HG02798 (cell line): ENCODE results near the gene MSL3B.

Experiments
- ATAC-seq: cut with Tn5 transposase; IDR thresholded peaks from one replicate; pipeline ENCODE4 v1.9.1; 2021; ENCODE audit warnings: mild to moderate bottlenecking; ENCODE audit not compliant: unreplicated experiment, poor library complexity

Gene MSL3B

GRCh38 chr2:233835230-233836186 lies 32.7 kb downstream of the MSL3B start:
- no peak for ATAC-seq

DNA sequence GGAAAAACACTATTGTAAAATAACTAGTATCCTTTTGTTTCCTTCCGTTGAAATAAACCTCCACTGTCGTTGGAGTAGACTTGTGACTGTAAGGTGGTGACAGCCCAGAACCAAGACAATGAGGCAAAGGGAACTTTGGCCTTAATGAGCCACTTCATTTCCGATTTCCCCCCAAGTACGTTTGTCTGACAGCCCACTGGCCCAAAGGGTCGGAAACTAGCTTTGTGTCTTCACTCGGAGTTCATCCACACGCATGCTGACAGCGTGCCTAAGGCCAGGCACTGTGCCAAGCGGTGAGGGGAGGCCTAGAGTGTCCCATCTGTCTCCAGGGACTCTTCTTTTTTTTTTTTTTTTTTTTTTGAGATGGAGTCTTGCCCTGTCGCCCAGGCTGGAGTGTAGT lies 34.8 kb downstream of the MSL3B start:
- no peak for ATAC-seq

DNA sequence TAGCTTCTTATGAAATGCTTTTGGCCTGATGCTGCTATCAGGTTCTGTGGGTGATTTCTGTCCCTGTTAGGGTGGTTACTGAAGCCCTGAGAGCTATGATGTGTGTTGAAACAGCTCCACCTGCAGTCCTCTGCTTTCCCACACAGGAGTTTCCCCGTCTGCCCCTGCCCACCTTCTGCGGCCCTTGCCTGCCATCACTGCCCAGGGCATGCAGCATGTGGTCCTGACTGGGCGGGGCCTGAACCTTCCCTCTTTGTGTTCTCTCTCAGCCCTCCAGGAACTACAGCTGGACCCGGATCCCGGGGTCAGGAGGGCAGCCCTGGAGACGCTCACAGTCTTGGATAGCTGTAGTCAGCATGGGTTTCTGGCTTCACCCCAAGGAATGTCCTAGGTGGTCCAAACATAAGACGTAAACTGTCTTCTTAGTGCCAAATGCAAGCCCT lies 35.3 kb downstream of the MSL3B start:
- ATAC-seq = no peak

DNA sequence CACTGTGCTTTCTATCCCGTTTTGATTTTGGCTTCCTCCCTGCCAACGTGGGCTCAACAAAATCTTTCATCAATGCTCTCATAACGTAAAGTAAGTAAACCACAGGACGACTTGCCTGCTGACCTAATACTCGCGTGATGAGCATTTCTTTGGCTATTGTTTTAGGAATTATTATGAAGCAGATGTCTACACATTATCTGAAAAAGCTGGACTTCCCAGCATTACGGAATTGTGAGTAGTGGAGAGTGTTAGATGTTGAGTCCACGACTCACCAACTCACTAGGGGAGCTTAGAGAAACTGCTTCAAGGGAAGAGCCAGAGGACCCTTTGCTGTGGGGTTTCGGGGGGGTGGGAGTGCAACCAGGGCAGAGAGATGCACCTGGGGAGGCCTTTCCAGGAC lies 35.8 kb downstream of the MSL3B start:
- no peak for ATAC-seq

GRCh38 chr2:233831861-233832260 lies 36.3 kb downstream of the MSL3B start:
- ATAC-seq = no peak

- no peak for ATAC-seq
Measured at GRCh38 chr2:233831011-233831721, 37.0 kb downstream of the MSL3B start.

DNA sequence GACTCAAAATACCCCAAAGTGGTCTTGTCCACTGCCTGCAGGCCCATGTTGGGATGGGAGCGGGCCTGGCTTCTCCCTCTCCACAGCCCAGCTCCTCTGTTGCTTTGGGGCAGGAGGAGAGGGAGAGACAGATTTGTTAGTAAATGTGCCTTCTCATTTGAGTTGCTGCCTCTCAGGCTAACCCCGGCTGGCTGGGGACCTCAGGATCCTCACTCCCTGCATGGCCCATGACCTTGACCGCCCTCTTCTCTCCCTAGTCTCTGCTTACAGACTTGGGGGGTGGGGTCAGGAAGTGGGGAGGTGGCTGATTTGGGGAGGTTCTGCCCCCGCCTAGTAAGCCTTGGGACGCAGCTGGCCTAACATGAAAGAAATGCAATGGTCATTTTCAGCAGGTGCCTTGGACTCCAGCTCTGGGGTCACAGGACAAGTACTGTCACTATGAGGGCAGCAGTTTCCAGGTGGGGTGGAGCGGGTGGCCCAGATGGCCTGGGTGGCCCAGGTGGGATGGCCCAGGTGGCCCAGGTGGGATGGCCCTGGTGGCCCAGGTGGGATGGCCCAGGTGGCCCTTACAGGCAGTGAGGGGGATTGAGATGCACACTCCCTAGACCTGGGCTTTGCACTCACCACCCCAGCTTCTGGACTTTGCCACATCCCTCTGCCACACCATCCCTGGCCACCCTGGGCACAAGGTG lies 37.9 kb downstream of the MSL3B start:
- no peak for ATAC-seq

DNA sequence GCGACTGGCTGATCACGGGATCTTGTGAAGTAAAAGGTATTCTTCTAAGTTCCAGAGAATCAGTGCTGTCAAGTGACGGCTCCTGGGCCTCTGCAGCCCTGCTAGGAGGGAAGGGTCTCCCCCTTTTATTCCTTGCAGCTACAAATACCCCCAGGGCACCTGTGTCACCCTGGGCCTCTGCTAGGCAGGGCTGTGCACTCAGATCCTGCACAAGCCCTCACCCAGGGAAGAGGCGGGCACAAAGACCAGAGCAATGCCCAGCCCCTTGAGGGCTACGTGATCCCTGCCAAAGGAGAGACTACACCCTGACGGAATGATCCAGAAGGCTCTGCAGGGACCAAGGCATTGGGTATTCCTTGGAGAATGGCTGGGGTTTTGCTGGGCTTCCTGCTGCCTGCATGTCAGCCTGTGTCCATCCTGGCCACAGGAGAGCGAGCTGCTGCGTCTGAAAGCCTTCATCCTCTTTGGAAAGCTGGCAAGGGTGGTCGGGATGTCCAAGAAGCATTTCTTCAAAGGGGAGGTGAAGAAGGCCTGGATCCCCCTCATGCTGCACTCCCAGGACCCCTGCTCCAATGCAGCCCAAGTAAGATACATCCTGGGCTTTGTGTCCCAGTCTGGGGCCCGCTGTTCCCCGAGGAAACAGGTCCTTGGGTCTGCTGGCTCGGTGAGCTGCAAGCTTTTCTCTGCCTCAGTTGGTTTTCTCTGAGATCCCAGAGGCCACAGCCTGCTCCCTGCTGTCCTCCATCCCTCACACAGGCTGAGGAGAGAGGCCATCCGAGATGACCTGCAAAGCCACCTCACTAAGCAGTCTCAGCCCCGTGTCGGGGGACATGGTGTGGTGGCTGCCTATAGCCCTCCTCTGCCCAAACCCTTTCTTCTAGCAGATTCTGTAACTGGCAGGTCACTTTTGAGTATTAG lies 38.7 kb downstream of the MSL3B start:
- ATAC-seq = no peak

DNA sequence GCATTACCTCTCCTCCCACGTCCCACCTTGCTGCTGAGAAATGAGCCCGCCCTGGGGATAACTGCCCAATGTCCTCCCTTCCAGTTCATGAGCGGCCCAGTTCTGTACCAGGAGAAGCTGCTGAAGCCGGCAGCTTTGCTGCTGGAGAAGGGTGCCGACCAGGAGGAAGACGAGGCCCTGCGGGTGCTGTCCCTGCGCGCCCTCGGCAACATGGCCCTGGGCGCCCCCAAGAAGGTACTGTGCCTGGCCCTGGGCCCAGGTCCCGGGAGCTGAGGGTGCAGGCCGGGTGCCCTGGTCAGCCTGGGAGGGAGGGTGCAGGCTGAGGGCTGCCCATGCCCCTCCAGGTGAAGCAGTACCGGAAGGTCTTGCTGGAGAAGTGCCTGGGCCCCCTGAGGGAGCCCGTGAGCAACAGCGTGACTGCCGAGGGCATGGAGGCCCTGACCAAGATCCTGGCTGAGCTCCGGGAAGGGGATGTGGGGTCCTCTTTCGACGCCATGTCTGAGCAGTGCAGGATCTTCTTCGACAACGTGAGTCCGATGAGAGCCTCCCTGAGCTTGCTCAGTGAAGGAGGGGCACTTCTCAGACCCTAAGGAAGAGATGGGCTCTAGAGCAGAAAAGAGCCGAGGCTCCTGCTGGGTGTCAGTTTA lies 39.5 kb downstream of the MSL3B start:
- no peak for ATAC-seq

GRCh38 chr2:233824373-233824772 lies 43.8 kb downstream of the MSL3B start:
- ATAC-seq = no peak

DNA sequence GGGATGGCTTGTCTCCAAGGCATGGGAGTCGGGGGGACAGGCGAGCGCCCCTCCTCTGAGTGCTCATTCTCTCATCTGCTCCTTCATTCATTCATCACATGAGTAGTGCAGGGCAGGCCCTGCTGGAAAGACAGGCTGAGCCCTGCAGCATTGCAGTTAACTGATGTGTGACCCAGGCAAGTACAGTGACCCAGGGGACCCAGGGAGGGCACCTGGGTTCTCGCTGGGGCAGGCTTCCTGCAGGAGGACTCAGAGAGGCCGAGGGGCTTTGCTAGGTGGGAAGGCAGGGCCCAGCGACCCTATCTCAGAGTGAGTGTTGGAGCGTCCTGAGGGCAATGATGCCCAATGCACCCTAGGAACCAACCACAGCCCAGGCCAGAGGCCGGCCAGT lies 44.5 kb downstream of the MSL3B start:
- ATAC-seq = no peak

DNA sequence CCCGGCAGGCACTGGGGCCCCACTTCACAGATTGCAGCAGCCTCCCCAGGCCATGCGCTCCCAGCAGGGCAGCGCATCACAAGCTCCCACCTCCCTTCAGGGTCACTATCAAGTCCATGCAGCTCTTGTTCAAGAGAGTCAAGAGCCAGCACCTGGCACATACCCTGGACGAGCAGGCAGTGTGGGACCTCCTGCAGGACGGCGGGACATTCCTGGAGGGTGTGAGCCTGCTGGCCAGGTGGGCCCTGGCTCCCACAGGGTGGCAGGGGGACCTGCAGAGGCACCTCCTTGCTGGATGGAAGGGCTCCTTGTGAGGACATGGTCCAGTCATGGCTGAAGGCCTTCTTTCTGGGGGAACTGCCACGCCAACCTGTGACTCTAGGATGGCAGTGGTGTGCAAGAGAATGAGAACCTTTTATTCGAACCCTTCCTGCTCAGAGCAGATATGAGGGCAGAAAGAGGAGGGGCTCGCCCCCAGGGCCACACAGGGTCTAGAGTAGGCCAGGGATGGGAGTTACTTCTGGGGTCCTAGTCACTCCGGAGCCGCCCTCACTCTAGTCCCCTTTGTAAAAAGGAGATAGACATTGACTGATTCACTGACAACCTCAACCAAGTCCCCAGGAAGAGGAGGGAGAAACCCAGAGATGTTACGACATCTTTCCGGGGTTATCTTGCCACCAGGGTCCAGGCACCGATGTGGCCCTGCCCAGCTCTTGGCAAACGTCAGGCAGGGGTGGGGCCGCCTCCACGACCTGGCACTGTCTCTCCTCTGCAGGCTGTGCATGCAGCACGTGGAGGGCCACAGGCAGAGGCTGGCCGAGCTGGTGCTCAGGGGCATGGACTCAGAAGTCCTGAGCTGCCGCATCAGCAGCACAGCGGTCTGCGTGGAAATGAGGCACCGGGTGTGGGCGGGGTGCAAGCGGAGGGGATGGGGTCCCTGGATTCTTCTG lies 45.1 kb downstream of the MSL3B start:
- ATAC-seq = no peak

- no peak for ATAC-seq
Measured at GRCh38 chr2:233822101-233822771, 46.0 kb downstream of the MSL3B start.

GRCh38 chr2:233821709-233822100 lies 46.5 kb downstream of the MSL3B start:
- no peak for ATAC-seq

- ATAC-seq = no peak
Measured at GRCh38 chr2:233821196-233821595, 47.0 kb downstream of the MSL3B start.

DNA sequence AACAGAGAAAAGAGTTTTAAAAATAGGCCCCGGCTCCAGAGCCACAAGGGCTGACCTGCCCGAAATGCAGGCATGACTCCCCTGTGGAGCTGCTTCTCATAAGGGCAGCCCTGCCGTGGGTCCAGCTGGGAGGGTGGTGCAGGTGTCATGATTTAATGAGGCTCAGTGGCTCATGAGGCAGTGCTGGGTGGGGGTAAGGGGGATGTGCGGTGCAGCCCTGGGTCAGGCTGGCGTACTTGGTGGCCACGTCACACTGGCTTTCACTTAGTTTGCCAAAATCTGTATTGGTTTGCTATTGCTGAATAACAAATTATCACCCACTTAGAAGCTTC lies 47.4 kb downstream of the MSL3B start:
- no peak for ATAC-seq

DNA sequence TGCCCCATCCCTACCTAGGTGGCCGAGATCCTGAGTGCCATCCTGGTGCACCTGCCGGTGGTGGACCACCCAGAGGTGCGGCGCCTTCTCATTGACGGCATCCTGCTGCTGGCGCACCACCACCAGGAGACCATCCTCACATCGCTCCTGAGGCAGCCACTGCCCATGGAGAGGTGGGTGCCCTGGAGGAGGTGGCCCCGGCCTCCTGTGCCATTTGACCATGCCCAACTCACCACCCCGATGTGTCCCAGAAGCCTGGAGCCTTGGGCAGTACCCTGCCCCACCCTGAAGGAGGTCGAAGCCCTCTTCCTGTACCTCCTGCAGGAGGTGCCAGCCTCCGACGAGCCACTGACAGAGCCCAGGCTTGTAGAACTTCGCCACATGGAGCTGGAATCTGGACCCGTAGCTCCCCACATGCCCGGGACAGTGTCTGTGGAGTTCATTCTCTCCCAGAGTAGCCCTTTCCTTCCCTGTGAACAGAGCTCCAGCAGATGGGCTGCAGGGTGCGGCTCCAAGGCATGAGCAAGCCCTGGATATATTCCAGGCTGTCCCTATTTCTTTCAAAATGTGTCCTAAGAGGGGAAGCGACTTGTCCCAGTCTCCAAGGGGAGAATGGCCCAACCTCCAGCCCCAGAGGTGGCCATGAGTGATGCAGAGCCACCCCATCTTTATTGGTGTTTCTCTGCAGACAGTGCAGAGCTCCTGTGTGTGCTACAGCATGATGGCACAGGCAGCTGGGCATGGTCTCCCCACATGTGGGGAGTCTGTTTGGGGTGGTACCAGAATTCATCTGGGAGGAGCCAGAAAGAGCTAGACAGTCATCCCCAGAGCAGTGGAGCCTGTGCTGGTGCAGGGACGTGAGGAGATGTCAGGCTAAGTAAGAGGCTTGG lies 48.1 kb downstream of the MSL3B start:
- no peak for ATAC-seq
